ENCODE results near the gene MSI2.

GRCh38 chr17:57585341-57586195, 329.2 kb downstream of the MSI2 start:
- TF ChIP-seq CTCF (IDR thresholded peaks at IDR 0.05), result no peak
- TF ChIP-seq EZH2 (IDR thresholded peaks at IDR 0.05; ENCODE audit: borderline replicate concordance, insufficient read depth, low read depth, low read length, poor library complexity, severe bottlenecking), result no peak

Measured in B cell (primary cell).